Measurements from ENCODE around the gene BTF3L4. TPM values are rescaled to one million over a fixed set of nuclear protein-coding genes. Genes with fewer than 3 reads are reported as not detected.
"Not testable (repeated sequence)": the region's sequence is repeated elsewhere in the genome, so short reads cannot be mapped to it uniquely, and the experiment has no call there.

Gene BTF3L4
- total RNA-seq, 2 experiments from 2014 or later = 25.5 to 49.0 TPM

DNA sequence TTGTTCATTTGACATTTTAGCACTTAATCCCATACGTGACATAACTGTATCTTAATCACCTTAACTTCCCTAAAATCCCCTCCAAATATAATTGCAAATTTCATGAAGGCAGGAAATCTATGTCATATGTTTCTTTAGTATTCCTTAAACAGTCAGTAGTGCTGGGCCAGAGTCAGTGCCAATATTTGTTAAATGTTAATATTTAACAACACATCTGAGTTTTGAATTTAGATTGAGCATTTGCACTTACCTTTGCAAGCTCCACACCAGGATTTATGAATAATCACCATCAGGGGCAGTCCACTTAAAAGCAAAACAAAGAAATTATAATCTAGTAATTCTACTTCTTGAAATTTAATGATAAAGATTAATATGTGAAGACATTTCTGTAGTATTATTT lies 27.8 kb upstream of the BTF3L4 start:
- ChIA-PET CTCF (ENCODE audit: unreplicated experiment) (no interaction called here), POLR2A (interaction anchor here (0.6 kb wide), 1 partner anchor 303 kb away, joined by 3 read pairs; no protein-coding TSS in a partner anchor)
- DNase-seq (ENCODE audit: low spot score) = no peak
- TF ChIP-seq, protein P1, sequence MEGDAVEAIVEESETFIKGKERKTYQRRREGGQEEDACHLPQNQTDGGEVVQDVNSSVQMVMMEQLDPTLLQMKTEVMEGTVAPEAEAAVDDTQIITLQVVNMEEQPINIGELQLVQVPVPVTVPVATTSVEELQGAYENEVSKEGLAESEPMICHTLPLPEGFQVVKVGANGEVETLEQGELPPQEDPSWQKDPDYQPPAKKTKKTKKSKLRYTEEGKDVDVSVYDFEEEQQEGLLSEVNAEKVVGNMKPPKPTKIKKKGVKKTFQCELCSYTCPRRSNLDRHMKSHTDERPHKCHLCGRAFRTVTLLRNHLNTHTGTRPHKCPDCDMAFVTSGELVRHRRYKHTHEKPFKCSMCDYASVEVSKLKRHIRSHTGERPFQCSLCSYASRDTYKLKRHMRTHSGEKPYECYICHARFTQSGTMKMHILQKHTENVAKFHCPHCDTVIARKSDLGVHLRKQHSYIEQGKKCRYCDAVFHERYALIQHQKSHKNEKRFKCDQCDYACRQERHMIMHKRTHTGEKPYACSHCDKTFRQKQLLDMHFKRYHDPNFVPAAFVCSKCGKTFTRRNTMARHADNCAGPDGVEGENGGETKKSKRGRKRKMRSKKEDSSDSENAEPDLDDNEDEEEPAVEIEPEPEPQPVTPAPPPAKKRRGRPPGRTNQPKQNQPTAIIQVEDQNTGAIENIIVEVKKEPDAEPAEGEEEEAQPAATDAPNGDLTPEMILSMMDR (conservative IDR thresholded peaks at IDR 0.05; ENCODE audit: low read length) = no peak
- no peak for TF ChIP-seq EZH2phosphoT487 (IDR thresholded peaks at IDR 0.05; ENCODE audit: borderline replicate concordance, low read depth, low read length)
- no peak overlapping the region for H3K27ac ChIP-seq (ENCODE audit: low read depth, low read length, poor library complexity, severe bottlenecking)
- no peaks in the 10 kb centered on the region for H3K9me2 ChIP-seq (ENCODE audit: insufficient read depth, low read length)
- no peak overlapping the region for H3K4me2 ChIP-seq (ENCODE audit: low read length)
- intact Hi-C loops (cut with micrococcal nuclease; ENCODE audit: unreplicated experiment) = no loop called here
- no peak overlapping the region for H2AFZ ChIP-seq (ENCODE audit: low read length)
- BruUV-seq (replicated peaks) = no TSS peak
- no peak overlapping the region for H3K4me3 ChIP-seq (ENCODE audit: low read depth, low read length, poor library complexity, severe bottlenecking)
- peaks cover 17% of the 10 kb centered on the region; the same call in 1 of the 2 replicates for H4K20me1 ChIP-seq (ENCODE audit: insufficient read depth, low read length)
- H3K36me3 ChIP-seq (ENCODE audit: insufficient read depth, low read length) = peaks cover 60% of the 10 kb centered on the region
- peaks cover 28% of the 10 kb centered on the region for H3K4me1 ChIP-seq (ENCODE audit: insufficient read depth, low read length, poor library complexity, severe bottlenecking)
- H3K9me3 ChIP-seq (ENCODE audit: low read length) = no peaks in the 10 kb centered on the region
- peaks cover 38% of the 10 kb centered on the region for H3K79me2 ChIP-seq (ENCODE audit: insufficient read depth, low read depth, low read length)

- CTCF ChIA-PET (ENCODE audit: unreplicated experiment); H2AFZ ChIP-seq (ENCODE audit: low read length); H3K4me3 ChIP-seq (ENCODE audit: low read depth, low read length, poor library complexity, severe bottlenecking); BruUV-seq (replicated peaks); H3K9me3 ChIP-seq (ENCODE audit: low read length); H3K9me2 ChIP-seq (ENCODE audit: insufficient read depth, low read length); H3K27ac ChIP-seq (ENCODE audit: low read depth, low read length, poor library complexity, severe bottlenecking); intact Hi-C loops (cut with micrococcal nuclease; ENCODE audit: unreplicated experiment); H3K4me2 ChIP-seq (ENCODE audit: low read length); DNase-seq (ENCODE audit: low spot score): not testable (repeated sequence)
- Histone ChIP-seq H3K36me3 (ENCODE audit: insufficient read depth, low read length) (peaks cover 55% of the 10 kb centered on the region), H3K79me2 (ENCODE audit: insufficient read depth, low read depth, low read length) (peaks cover 39% of the 10 kb centered on the region), H3K4me1 (ENCODE audit: insufficient read depth, low read length, poor library complexity, severe bottlenecking) (peaks cover 29% of the 10 kb centered on the region), H4K20me1 (ENCODE audit: insufficient read depth, low read length) (peaks cover 17% of the 10 kb centered on the region; the same call in 1 of the 2 replicates)
- POLR2A ChIA-PET = interaction anchor here (0.6 kb wide), 2 partner anchors 302 to 696 kb away, joined by 3 to 6 read pairs; no protein-coding TSS in a partner anchor
Observed at GRCh38 chr1:52028839-52029238, 27.3 kb upstream of the BTF3L4 start.

GRCh38 chr1:52032124-52032784 lies 23.8 kb upstream of the BTF3L4 start:
- peak overlapping the region; percentile 88 for H3K4me3 ChIP-seq (ENCODE audit: low read depth, low read length, poor library complexity, severe bottlenecking)
- BruUV-seq (replicated peaks) = TSS peak; percentile 65
- peaks cover 34% of the 10 kb centered on the region for H3K36me3 ChIP-seq (ENCODE audit: insufficient read depth, low read length)
- peaks cover 34% of the 10 kb centered on the region for H3K4me1 ChIP-seq (ENCODE audit: insufficient read depth, low read length, poor library complexity, severe bottlenecking)
- ChIA-PET POLR2A (interaction anchor here (1.0 to 3.4 kb wide), 2 partner anchors 23 to 29 kb away, joined by 4 to 14 read pairs; partner anchors contain the start of genes BTF3L4 and TXNDC12), CTCF (ENCODE audit: unreplicated experiment) (no interaction called here)
- intact Hi-C loops (cut with micrococcal nuclease; ENCODE audit: unreplicated experiment) = no loop called here
- H4K20me1 ChIP-seq (ENCODE audit: insufficient read depth, low read length) = peaks cover 17% of the 10 kb centered on the region; the same call in 1 of the 2 replicates
- H3K27ac ChIP-seq (ENCODE audit: low read depth, low read length, poor library complexity, severe bottlenecking) = peak overlapping the region; percentile 39
- peak; percentile 5 for DNase-seq (ENCODE audit: low spot score)
- H3K9me3 ChIP-seq (ENCODE audit: low read length) = no peaks in the 10 kb centered on the region
- H3K9me2 ChIP-seq (ENCODE audit: insufficient read depth, low read length) = no peaks in the 10 kb centered on the region
- peak overlapping the region; percentile 54; the same call in 1 of the 2 replicates for H2AFZ ChIP-seq (ENCODE audit: low read length)
- H3K4me2 ChIP-seq (ENCODE audit: low read length) = peak overlapping the region; percentile 100
- TF ChIP-seq, protein P1 (conservative IDR thresholded peaks at IDR 0.05; ENCODE audit: low read length) = no peak
- no peak for TF ChIP-seq EZH2phosphoT487 (IDR thresholded peaks at IDR 0.05; ENCODE audit: borderline replicate concordance, low read depth, low read length)
- peaks cover 43% of the 10 kb centered on the region for H3K79me2 ChIP-seq (ENCODE audit: insufficient read depth, low read depth, low read length)

All from OCI-LY7 (cell line).